BJ (cell line): ENCODE results near the gene DHRS1. TPM values are rescaled to one million over a fixed set of nuclear protein-coding genes. Genes with fewer than 3 reads are reported as not detected.
A peak's percentile ranks its signal among the peaks of the same experiment; 100 is the strongest.

Source experiments
- CTCF ChIA-PET: fragments of 350-600 bp; formaldehyde crosslinking; extraction: SDS; loops from one replicate; lab custom pipeline; 2021; ENCODE audit warnings: antibody characterized with exemption, inconsistent platforms; lab: Yijun Ruan, JAX
- POLR2A ChIA-PET: fragments of 300-600 bp; sonication (Branson Sonifier 250); formaldehyde crosslinking; extraction: SDS; loops from one replicate; lab custom pipeline; 2021; ENCODE audit warnings: antibody characterized with exemption; lab: Charles Lee
- DNase-seq: peaks from one replicate; pipeline ENCODE4 v3.0.0-alpha.2; 2011; ENCODE audit warnings: low read depth
- H3K27me3 ChIP-seq: 2 replicates; pipeline ENCODE4 v1.6.0; 2011; ENCODE audit warnings: low read length; ENCODE audit not compliant: control insufficient read depth, insufficient read depth
- H3K36me3 ChIP-seq: 2 replicates; pipeline ENCODE4 v1.5.1; 2011; ENCODE audit warnings: low read length; ENCODE audit not compliant: control insufficient read depth, insufficient read depth
- H3K4me3 ChIP-seq: 2 replicates; pipeline ENCODE4 v1.5.1; 2011; ENCODE audit warnings: low read depth, mild to moderate bottlenecking, control low read depth, low read length
- CTCF ChIP-seq: IDR thresholded peaks from 2 replicates; pipeline ENCODE4 v1.5.1; 2011; ENCODE audit warnings: low read depth, mild to moderate bottlenecking, control low read depth, inconsistent platforms, low read length, moderate library complexity; ENCODE audit not compliant: insufficient read depth
- polyA plus RNA-seq: library from polyadenylated mRNA; depleted of rRNA; stranded (reverse); fragments of >200 nt; gene quantifications from 2 replicates; pipeline ENCODE4 v1.2.3, GENCODE V29; 2011

Gene DHRS1
- polyA plus RNA-seq, 1 experiment, result 57.1 TPM

- peaks cover 5% of the 10 kb centered on the region for H3K27me3 ChIP-seq
- H3K4me3 ChIP-seq, result no peak overlapping the region
- no peaks in the 10 kb centered on the region for H3K36me3 ChIP-seq
- DNase-seq, result no peak
- TF ChIP-seq CTCF, result no peak
- POLR2A ChIA-PET, result no interaction called here
- CTCF ChIA-PET, result interaction anchor here (0.8 to 16.8 kb wide), 9 partner anchors 10 to 104 kb away, joined by 3 to 491 read pairs (median 9); partner anchors contain the start of genes CBLN3, CIDEB, KHNYN and NFATC4
Observed at GRCh38 chr14:24337144-24337823, 37.7 kb upstream of the DHRS1 start.

- DNase-seq, result no peak
- no peak for TF ChIP-seq CTCF
Observed at GRCh38 chr14:24335461-24336171, 36.0 kb upstream of the DHRS1 start.

GRCh38 chr14:24334431-24335291 lies 35.1 kb upstream of the DHRS1 start, which contains the start of gene ADCY4:
ADCY4 (minus strand) TSS chr14:24335071; CDS start chr14:24334652, 419 bp downstream.
- Histone ChIP-seq H3K4me3 (peak within 1 kb of the TSS; percentile 35), H3K36me3 (no peaks in the 10 kb centered on the region), H3K27me3 (peaks cover 2% of the 10 kb centered on the region)
- no peak for TF ChIP-seq CTCF
- POLR2A ChIA-PET, result interaction anchor here (1.5 to 1.6 kb wide), 2 partner anchors 96 to 102 kb away, joined by 4 to 9 read pairs; partner anchors contain the start of gene KHNYN
- CTCF ChIA-PET, result interaction anchor here (1.2 to 16.8 kb wide), 17 partner anchors 11 to 205 kb away, joined by 3 to 491 read pairs (median 33); partner anchors contain the start of genes CBLN3, CIDEB, KHNYN and LTB4R
- no peak for DNase-seq

More at GRCh38 chr14:24335461-24336171, 36.0 kb upstream of the DHRS1 start:
- ChIA-PET POLR2A (interaction anchor here (0.5 to 1.1 kb wide), 2 partner anchors 96 to 1035 kb away, joined by 3 to 4 read pairs; no protein-coding TSS in a partner anchor), CTCF (interaction anchor here (1.2 to 16.8 kb wide), 8 partner anchors 11 to 106 kb away, joined by 3 to 491 read pairs (median 7); partner anchors contain the start of genes CBLN3, CIDEB, KHNYN and NFATC4)
- H3K36me3 ChIP-seq, result no peaks in the 10 kb centered on the region
- peaks cover 5% of the 10 kb centered on the region for H3K27me3 ChIP-seq
- no peak overlapping the region for H3K4me3 ChIP-seq

- H3K27me3 ChIP-seq, result no peaks in the 10 kb centered on the region
- peak; percentile 84 for TF ChIP-seq CTCF
- no peak overlapping the region for H3K4me3 ChIP-seq
- no peaks in the 10 kb centered on the region; the same call in 1 of the 2 replicates for H3K36me3 ChIP-seq
- CTCF ChIA-PET, result interaction anchor here (0.6 to 16.8 kb wide), 33 partner anchors 8 to 651 kb away, joined by 3 to 491 read pairs (median 8); partner anchors contain the start of genes CBLN3, CIDEB, DHRS1 and KHNYN
- no peak for DNase-seq
- POLR2A ChIA-PET, result no interaction called here
Observed at GRCh38 chr14:24332268-24332993, 32.9 kb upstream of the DHRS1 start.
